ENCODE data around the gene SLC25A33. TPM values are rescaled to one million over a fixed set of nuclear protein-coding genes. Genes with fewer than 3 reads are reported as not detected.
"Not testable (repeated sequence)": the region's sequence is repeated elsewhere in the genome, so short reads cannot be mapped to it uniquely, and the experiment has no call there.

SLC25A33 gene
- total and polyA plus RNA-seq, 12 donors: 1.9 to 10.3 (median 3.3) TPM

- Histone ChIP-seq H3K9me3 (replicated peaks in 1 of 3) (no peaks in the 10 kb centered on the region), H3K27ac (peak overlapping the region in 3 of 5 donors; percentile 29 to 53 (median 53)), H3K36me3 (replicated peaks in 1 of 2) (no peaks in the 10 kb centered on the region), H3K4me3 (no peak overlapping the region), H3K27me3 (no peaks in the 10 kb centered on the region), H3K4me1 (replicated peaks in 1 of 2) (peaks cover 0 to 14% of the 10 kb centered on the region in 2 donors)
- peak in 6 of 7 donors; percentile 44 to 81 (median 64) for DNase-seq
- WGBS, 4 donors: 7 to 33% (median 16%) methylated on average over 3 of the region's 3 CpGs
- TF ChIP-seq CTCF (IDR thresholded peaks at IDR 0.05) (no peak), POLR2A (IDR thresholded peaks at IDR 0.05) (no peak)
- intact Hi-C loops (cut with DNase I): no loop called here
Measured at GRCh38 chr1:9561429-9561828, 22.2 kb downstream of the SLC25A33 start.

- Histone ChIP-seq H3K4me3 (no peak overlapping the region), H3K4me1 (replicated peaks in 1 of 2) (no peaks in the 10 kb centered on the region), H3K36me3 (replicated peaks in 1 of 2) (peaks cover 0 to 5% of the 10 kb centered on the region in 2 donors), H3K9me3 (replicated peaks in 1 of 3) (no peaks in the 10 kb centered on the region), H3K27me3 (no peaks in the 10 kb centered on the region), H3K27ac (no peak overlapping the region)
- 75 to 97% (median 80%) methylated on average over 1 of the region's 1 CpG for WGBS, 4 donors
- DNase-seq: no peak
- no peak for TF ChIP-seq CTCF (IDR thresholded peaks at IDR 0.05)
- no peak for TF ChIP-seq POLR2A (IDR thresholded peaks at IDR 0.05)
- intact Hi-C loops (cut with DNase I): no loop called here
Measured at GRCh38 chr1:9569267-9569666, 30.0 kb downstream of the SLC25A33 start.

GRCh38 chr1:9570886-9571529 lies 31.7 kb downstream of the SLC25A33 start:
- H3K27ac ChIP-seq; DNase-seq; H3K4me1 ChIP-seq (replicated peaks in 1 of 2); H3K27me3 ChIP-seq; H3K9me3 ChIP-seq (replicated peaks in 1 of 3); H3K36me3 ChIP-seq (replicated peaks in 1 of 2); H3K4me3 ChIP-seq: not testable (repeated sequence)
- intact Hi-C loops (cut with DNase I): loop anchor here in 1 of 2 donors (5.0 kb wide), 1 partner anchor 74 kb away; no protein-coding TSS in a partner anchor
- WGBS, 4 donors: 83 to 88% (median 86%) methylated on average over 16 of the region's 16 CpGs

- H3K4me3 ChIP-seq: no peak overlapping the region
- TF ChIP-seq CTCF (IDR thresholded peaks at IDR 0.05) (peak in 5 of 6 experiments; percentile 38 to 76 (median 50)), POLR2A (IDR thresholded peaks at IDR 0.05) (no peak)
- intact Hi-C loops (cut with DNase I): loop anchor here (2.0 to 5.0 kb wide), 2 partner anchors 76 to 79 kb away; no protein-coding TSS in a partner anchor
- DNase-seq: peak in 1 of 7 donors; percentile 27
- 61 to 83% (median 67%) methylated on average over 1 to 2 of the region's 2 CpGs for WGBS, 4 donors
- no peaks in the 10 kb centered on the region for H3K27me3 ChIP-seq
- no peaks in the 10 kb centered on the region for H3K4me1 ChIP-seq (replicated peaks in 1 of 2)
- H3K27ac ChIP-seq: no peak overlapping the region
- H3K36me3 ChIP-seq (replicated peaks in 1 of 2): peaks cover 0 to 5% of the 10 kb centered on the region in 2 donors
- no peaks in the 10 kb centered on the region for H3K9me3 ChIP-seq (replicated peaks in 1 of 3)
Measured at GRCh38 chr1:9573723-9574122, 34.5 kb downstream of the SLC25A33 start.

DNA sequence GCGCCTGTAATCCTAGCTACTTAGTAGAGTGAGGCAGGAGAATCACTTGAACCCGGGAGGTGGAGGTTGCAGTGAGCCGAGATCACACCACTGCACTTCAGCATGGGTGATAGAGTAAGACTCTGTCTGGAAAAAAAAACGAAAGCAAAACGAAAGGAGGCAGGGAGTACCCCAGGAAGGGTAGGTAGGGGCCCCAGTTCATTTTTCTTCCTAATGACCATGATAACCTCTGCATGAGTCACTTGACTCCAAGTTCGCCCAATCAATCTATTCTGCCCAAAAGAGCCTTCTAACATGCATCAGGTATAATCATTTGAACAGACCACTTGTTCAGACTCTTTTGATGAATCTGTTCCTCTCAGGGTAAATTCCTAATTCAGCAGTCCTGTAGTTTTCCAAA lies 36.2 kb downstream of the SLC25A33 start:
- no peak for DNase-seq
- no peaks in the 10 kb centered on the region for H3K27me3 ChIP-seq
- intact Hi-C loops (cut with DNase I): no loop called here
- 84 to 88% (median 87%) methylated on average over 6 of the region's 6 CpGs for WGBS, 4 donors
- H3K9me3 ChIP-seq (replicated peaks in 1 of 3): no peaks in the 10 kb centered on the region
- no peak overlapping the region for H3K27ac ChIP-seq
- no peak for TF ChIP-seq POLR2A (IDR thresholded peaks at IDR 0.05)
- TF ChIP-seq CTCF (IDR thresholded peaks at IDR 0.05): no peak
- peaks cover 0 to 5% of the 10 kb centered on the region in 2 donors for H3K36me3 ChIP-seq (replicated peaks in 1 of 2)
- no peak overlapping the region for H3K4me3 ChIP-seq
- H3K4me1 ChIP-seq (replicated peaks in 1 of 2): no peaks in the 10 kb centered on the region

Measured in adrenal gland (tissue), 12 donors.